Measurements from ENCODE around the gene GIGYF1. TPM values are rescaled to one million over a fixed set of nuclear protein-coding genes. Genes with fewer than 3 reads are reported as not detected.
"Not testable (repeated sequence)": the region's sequence is repeated elsewhere in the genome, so short reads cannot be mapped to it uniquely, and the experiment has no call there.

GIGYF1 gene
- total RNA-seq (2014; rRNA removed; shearing (Covaris generic)) = 20.6 and 28.1 TPM in 2 replicates

- in situ Hi-C loops (cut with HindIII; ENCODE audit: low sequenced_read_pairs) = no loop called here
- DNase-seq (ENCODE audit: low spot score) = peak; percentile 60
Measured at GRCh38 chr7:100694098-100694745, at the start of gene GIGYF1. TSS of gene GIGYF1 (minus strand) at chr7:100694250. CDS start at chr7:100688238, 6,012 bp downstream.

GRCh38 chr7:100739934-100740333, 45.9 kb upstream of the GIGYF1 start:
- in situ Hi-C loops (cut with HindIII; ENCODE audit: low sequenced_read_pairs) = no loop called here
- DNase-seq (ENCODE audit: low spot score) = no peak

GRCh38 chr7:100736671-100737070, 42.6 kb upstream of the GIGYF1 start:
- in situ Hi-C loops (cut with HindIII; ENCODE audit: low sequenced_read_pairs) = no loop called here

GRCh38 chr7:100735730-100736129, 41.7 kb upstream of the GIGYF1 start:
- in situ Hi-C loops (cut with HindIII; ENCODE audit: low sequenced_read_pairs) = no loop called here
- no peak for DNase-seq (ENCODE audit: low spot score)

More at GRCh38 chr7:100736671-100737070, 42.6 kb upstream of the GIGYF1 start:
- DNase-seq (ENCODE audit: low spot score) = no peak

- in situ Hi-C loops (cut with HindIII; ENCODE audit: low sequenced_read_pairs) = no loop called here
- no peak for DNase-seq (ENCODE audit: low spot score)
Measured at GRCh38 chr7:100731937-100732636, 38.0 kb upstream of the GIGYF1 start.

GRCh38 chr7:100730136-100730800, 36.2 kb upstream of the GIGYF1 start:
- no peak for DNase-seq (ENCODE audit: low spot score)
- in situ Hi-C loops (cut with HindIII; ENCODE audit: low sequenced_read_pairs) = no loop called here

- in situ Hi-C loops (cut with HindIII; ENCODE audit: low sequenced_read_pairs) = no loop called here
- no peak for DNase-seq (ENCODE audit: low spot score)
Measured at GRCh38 chr7:100728196-100728595, 34.1 kb upstream of the GIGYF1 start.

GRCh38 chr7:100726996-100727761, 33.1 kb upstream of the GIGYF1 start:
- in situ Hi-C loops (cut with HindIII; ENCODE audit: low sequenced_read_pairs) = no loop called here
- no peak for DNase-seq (ENCODE audit: low spot score)

GRCh38 chr7:100724364-100724763, 30.3 kb upstream of the GIGYF1 start:
- DNase-seq (ENCODE audit: low spot score); in situ Hi-C loops (cut with HindIII; ENCODE audit: low sequenced_read_pairs): not testable (repeated sequence)

- no peak for DNase-seq (ENCODE audit: low spot score)
- in situ Hi-C loops (cut with HindIII; ENCODE audit: low sequenced_read_pairs) = no loop called here
Measured at GRCh38 chr7:100723732-100724275, 29.8 kb upstream of the GIGYF1 start.

- no peak for DNase-seq (ENCODE audit: low spot score)
- in situ Hi-C loops (cut with HindIII; ENCODE audit: low sequenced_read_pairs) = no loop called here
Measured at GRCh38 chr7:100722480-100723212, 28.6 kb upstream of the GIGYF1 start.

GRCh38 chr7:100721505-100721812, 27.4 kb upstream of the GIGYF1 start:
- no peak for DNase-seq (ENCODE audit: low spot score)
- in situ Hi-C loops (cut with HindIII; ENCODE audit: low sequenced_read_pairs) = no loop called here

- DNase-seq (ENCODE audit: low spot score) = no peak
- in situ Hi-C loops (cut with HindIII; ENCODE audit: low sequenced_read_pairs) = no loop called here
Measured at GRCh38 chr7:100720671-100721504, 26.8 kb upstream of the GIGYF1 start.

- in situ Hi-C loops (cut with HindIII; ENCODE audit: low sequenced_read_pairs) = no loop called here
- DNase-seq (ENCODE audit: low spot score) = no peak
Measured at GRCh38 chr7:100720279-100720670, 26.2 kb upstream of the GIGYF1 start, which contains the start of gene EPO. TSS of gene EPO (plus strand) at chr7:100720468. CDS start at chr7:100720981, 513 bp downstream.

- in situ Hi-C loops (cut with HindIII; ENCODE audit: low sequenced_read_pairs) = no loop called here
- no peak for DNase-seq (ENCODE audit: low spot score)
Measured at GRCh38 chr7:100719523-100720278, 25.7 kb upstream of the GIGYF1 start.

- in situ Hi-C loops (cut with HindIII; ENCODE audit: low sequenced_read_pairs); DNase-seq (ENCODE audit: low spot score): not testable (repeated sequence)
Measured at GRCh38 chr7:100717073-100717472, 23.0 kb upstream of the GIGYF1 start.

- in situ Hi-C loops (cut with HindIII; ENCODE audit: low sequenced_read_pairs) = no loop called here
- DNase-seq (ENCODE audit: low spot score) = no peak
Measured at GRCh38 chr7:100714725-100715124, 20.7 kb upstream of the GIGYF1 start.
